GM18951 (cell line): ENCODE measurements around the gene ATRNL1.

ENCODE experiments used
- POLR2A ChIP-seq: IDR thresholded peaks from 4 replicates; pipeline ENCODE4 v1.6.1; 2011; ENCODE audit warnings: mild to moderate bottlenecking; ENCODE audit not compliant: insufficient read length, insufficient read depth; ENCODE audit errors: extremely low read depth
- in situ Hi-C: fragments of 300-500 bp; cut with MboI; formaldehyde crosslinking; loops from one replicate; pipeline ENCODE4 v1.12.0; 2022; ENCODE audit warnings: low sequenced_read_pairs, mixed read lengths, inconsistent platforms; ENCODE audit not compliant: unreplicated experiment

The ATRNL1 gene

GRCh38 chr10:115093286-115093775 is at the start of gene ATRNL1:
ATRNL1 (plus strand) TSS chr10:115093365; CDS start chr10:115093751, 386 bp downstream.
- in situ Hi-C loops = no loop called here
- TF ChIP-seq POLR2A = no peak

GRCh38 chr10:115043719-115044118 is 49.4 kb upstream of the ATRNL1 start:
- no peak for TF ChIP-seq POLR2A

GRCh38 chr10:115044891-115045290 is 48.3 kb upstream of the ATRNL1 start:
- in situ Hi-C loops = no loop called here
- TF ChIP-seq POLR2A = no peak

More at GRCh38 chr10:115043719-115044118, 49.4 kb upstream of the ATRNL1 start:
- in situ Hi-C loops = no loop called here

- in situ Hi-C loops = no loop called here
- TF ChIP-seq POLR2A = no peak
Measured at GRCh38 chr10:115045499-115045898, 47.7 kb upstream of the ATRNL1 start.

- in situ Hi-C loops = no loop called here
- no peak for TF ChIP-seq POLR2A
Measured at GRCh38 chr10:115046686-115047236, 46.4 kb upstream of the ATRNL1 start.

- in situ Hi-C loops = no loop called here
- no peak for TF ChIP-seq POLR2A
Measured at GRCh38 chr10:115047705-115048104, 45.5 kb upstream of the ATRNL1 start.

- no peak for TF ChIP-seq POLR2A
- in situ Hi-C loops = no loop called here
Measured at GRCh38 chr10:115049318-115049717, 43.8 kb upstream of the ATRNL1 start.

- no peak for TF ChIP-seq POLR2A
- in situ Hi-C loops = no loop called here
Measured at GRCh38 chr10:115049960-115050359, 43.2 kb upstream of the ATRNL1 start.

GRCh38 chr10:115050375-115051010 is 42.7 kb upstream of the ATRNL1 start:
- TF ChIP-seq POLR2A = no peak
- in situ Hi-C loops = no loop called here

- in situ Hi-C loops = no loop called here
- no peak for TF ChIP-seq POLR2A
Measured at GRCh38 chr10:115051216-115051615, 41.9 kb upstream of the ATRNL1 start.

- no peak for TF ChIP-seq POLR2A
- in situ Hi-C loops = no loop called here
Measured at GRCh38 chr10:115052226-115052625, 40.9 kb upstream of the ATRNL1 start.

GRCh38 chr10:115052728-115053127 is 40.4 kb upstream of the ATRNL1 start:
- in situ Hi-C loops = no loop called here
- no peak for TF ChIP-seq POLR2A

- in situ Hi-C loops = no loop called here
- no peak for TF ChIP-seq POLR2A
Measured at GRCh38 chr10:115056186-115056585, 37.0 kb upstream of the ATRNL1 start.

GRCh38 chr10:115059301-115059898 is 33.8 kb upstream of the ATRNL1 start:
- no peak for TF ChIP-seq POLR2A
- in situ Hi-C loops = no loop called here
